HL-60 (cell line): Measurements from ENCODE around the gene NDUFV1.
A peak's percentile ranks its signal among the peaks of the same experiment; 100 is the strongest.

Source experiments
- DNase-seq, 2 experiments: peaks; one replicate each; pipeline ENCODE4 v3.0.0-alpha.2; 2010 to 2020; ENCODE audit warnings: low read depth in 1 of 2, low spot score in 1 of 2
- H3K27ac ChIP-seq: fragments of 250-450 bp; sonication (Bioruptor Pico); replicated peaks from 2 replicates; pipeline ENCODE4 v1.5.1; 2020; ENCODE audit warnings: mild to moderate bottlenecking, moderate library complexity
- H3K27me3 ChIP-seq: fragments of 250-450 bp; sonication (Bioruptor Pico); 2 replicates; pipeline ENCODE4 v1.5.1; 2021; ENCODE audit warnings: mild to moderate bottlenecking, moderate library complexity; ENCODE audit not compliant: insufficient read depth, poor library complexity, severe bottlenecking
- H3K4me3 ChIP-seq: replicated peaks from 2 replicates; pipeline ENCODE4 v1.5.1; 2011; ENCODE audit warnings: mild to moderate bottlenecking, control low read depth, low read length; ENCODE audit not compliant: insufficient read depth
- GABPA ChIP-seq: IDR thresholded peaks from 2 replicates; pipeline ENCODE4 v1.6.1; 2012; ENCODE audit warnings: low read depth
- POLR2AphosphoS5 ChIP-seq: IDR thresholded peaks from 2 replicates; pipeline ENCODE4 v1.6.1; 2012; ENCODE audit warnings: low read depth
- SPI1 ChIP-seq: IDR thresholded peaks from 2 replicates; pipeline ENCODE4 v1.6.1; 2012; ENCODE audit warnings: low read depth, mild to moderate bottlenecking, borderline replicate concordance
- long read RNA-seq: library from polyadenylated mRNA; unstranded; transcript quantifications from one replicate; pipeline ENCODE4 v2.0.0, GENCODE V29; 2020
- TF ChIP-seq, protein P1 (sequence below): IDR thresholded peaks from 2 replicates; pipeline ENCODE4 v1.6.1; 2012; ENCODE audit warnings: low read depth; ENCODE audit not compliant: insufficient replicate concordance
- TF ChIP-seq, protein P2 (sequence below): IDR thresholded peaks from one replicate; pipeline ENCODE4 v1.5.1; 2011; ENCODE audit warnings: low read length, control low read depth, inconsistent platforms; ENCODE audit not compliant: insufficient read depth

Gene NDUFV1
- long read RNA-seq, transcript NDUFV1-201 (10 exons, 1,596 nt) = major isoform, 2,018 of 2,262 reads
- long read RNA-seq, transcript NDUFV1-202 (10 exons, 1,512 nt) = minor isoform, 8 of 2,262 reads
- long read RNA-seq, transcript NDUFV1-216 (10 exons, 1,503 nt) = minor isoform, 31 of 2,262 reads
- long read RNA-seq, partial matches to known transcripts = 42 of 2,262 reads
- long read RNA-seq, other reads (novel, unspliced or antisense) = 163 of 2,262 reads

DNA sequence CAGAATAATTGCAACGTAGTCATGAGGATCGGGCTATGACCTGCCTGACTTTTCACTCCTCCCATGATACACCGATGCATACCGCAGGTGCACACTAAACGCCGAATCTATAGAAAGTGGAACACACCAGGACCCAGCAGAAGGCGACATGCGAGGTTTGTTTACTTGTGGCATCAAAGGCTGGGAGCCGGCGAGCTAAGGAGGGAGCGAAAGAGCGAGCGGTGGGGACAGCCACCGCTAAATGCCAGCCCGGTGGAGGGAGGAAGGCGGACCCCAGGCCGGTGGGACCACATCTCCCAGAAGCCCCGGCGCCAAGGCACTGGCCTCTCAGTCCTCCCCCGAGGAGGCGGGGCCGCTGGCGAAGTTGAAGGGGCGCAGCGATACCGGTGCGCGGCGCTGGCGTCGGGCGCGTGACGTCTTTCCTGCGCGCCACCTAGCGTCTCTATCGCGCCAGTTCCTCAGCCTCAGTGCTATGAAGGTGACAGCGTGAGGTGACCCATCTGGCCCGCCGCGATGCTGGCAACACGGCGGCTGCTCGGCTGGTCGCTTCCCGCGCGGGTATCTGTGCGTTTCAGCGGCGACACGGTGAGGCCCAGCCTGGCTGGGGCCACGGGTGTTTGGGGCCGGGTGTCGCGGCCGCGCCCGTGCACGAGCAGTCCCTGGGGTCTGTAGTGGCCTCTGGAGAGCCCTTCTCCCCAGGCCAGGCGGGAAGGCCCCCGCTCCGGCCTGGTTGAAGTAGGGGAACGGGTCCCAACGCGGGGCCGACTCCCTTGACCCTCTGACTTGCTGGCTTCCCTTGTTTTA, at the start of gene NDUFV1:
NDUFV1 (plus strand) TSS at position 445 of the 804 bp plus-strand sequence; CDS start at position 514, 69 bp downstream.
- peak; percentile 89 to 97 for DNase-seq
- H3K4me3 ChIP-seq = peak within 1 kb of the TSS; percentile 97
- no peaks in the 10 kb centered on the region for H3K27me3 ChIP-seq
- TF ChIP-seq SPI1 (peak; percentile 75; the same call in 1 of the 2 replicates), GABPA (peak; percentile 56; the same call in 1 of the 2 replicates), POLR2AphosphoS5 (peak; percentile 92)
- TF ChIP-seq, protein P1, sequence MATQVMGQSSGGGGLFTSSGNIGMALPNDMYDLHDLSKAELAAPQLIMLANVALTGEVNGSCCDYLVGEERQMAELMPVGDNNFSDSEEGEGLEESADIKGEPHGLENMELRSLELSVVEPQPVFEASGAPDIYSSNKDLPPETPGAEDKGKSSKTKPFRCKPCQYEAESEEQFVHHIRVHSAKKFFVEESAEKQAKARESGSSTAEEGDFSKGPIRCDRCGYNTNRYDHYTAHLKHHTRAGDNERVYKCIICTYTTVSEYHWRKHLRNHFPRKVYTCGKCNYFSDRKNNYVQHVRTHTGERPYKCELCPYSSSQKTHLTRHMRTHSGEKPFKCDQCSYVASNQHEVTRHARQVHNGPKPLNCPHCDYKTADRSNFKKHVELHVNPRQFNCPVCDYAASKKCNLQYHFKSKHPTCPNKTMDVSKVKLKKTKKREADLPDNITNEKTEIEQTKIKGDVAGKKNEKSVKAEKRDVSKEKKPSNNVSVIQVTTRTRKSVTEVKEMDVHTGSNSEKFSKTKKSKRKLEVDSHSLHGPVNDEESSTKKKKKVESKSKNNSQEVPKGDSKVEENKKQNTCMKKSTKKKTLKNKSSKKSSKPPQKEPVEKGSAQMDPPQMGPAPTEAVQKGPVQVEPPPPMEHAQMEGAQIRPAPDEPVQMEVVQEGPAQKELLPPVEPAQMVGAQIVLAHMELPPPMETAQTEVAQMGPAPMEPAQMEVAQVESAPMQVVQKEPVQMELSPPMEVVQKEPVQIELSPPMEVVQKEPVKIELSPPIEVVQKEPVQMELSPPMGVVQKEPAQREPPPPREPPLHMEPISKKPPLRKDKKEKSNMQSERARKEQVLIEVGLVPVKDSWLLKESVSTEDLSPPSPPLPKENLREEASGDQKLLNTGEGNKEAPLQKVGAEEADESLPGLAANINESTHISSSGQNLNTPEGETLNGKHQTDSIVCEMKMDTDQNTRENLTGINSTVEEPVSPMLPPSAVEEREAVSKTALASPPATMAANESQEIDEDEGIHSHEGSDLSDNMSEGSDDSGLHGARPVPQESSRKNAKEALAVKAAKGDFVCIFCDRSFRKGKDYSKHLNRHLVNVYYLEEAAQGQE = peak; percentile 39
- TF ChIP-seq, protein P2, sequence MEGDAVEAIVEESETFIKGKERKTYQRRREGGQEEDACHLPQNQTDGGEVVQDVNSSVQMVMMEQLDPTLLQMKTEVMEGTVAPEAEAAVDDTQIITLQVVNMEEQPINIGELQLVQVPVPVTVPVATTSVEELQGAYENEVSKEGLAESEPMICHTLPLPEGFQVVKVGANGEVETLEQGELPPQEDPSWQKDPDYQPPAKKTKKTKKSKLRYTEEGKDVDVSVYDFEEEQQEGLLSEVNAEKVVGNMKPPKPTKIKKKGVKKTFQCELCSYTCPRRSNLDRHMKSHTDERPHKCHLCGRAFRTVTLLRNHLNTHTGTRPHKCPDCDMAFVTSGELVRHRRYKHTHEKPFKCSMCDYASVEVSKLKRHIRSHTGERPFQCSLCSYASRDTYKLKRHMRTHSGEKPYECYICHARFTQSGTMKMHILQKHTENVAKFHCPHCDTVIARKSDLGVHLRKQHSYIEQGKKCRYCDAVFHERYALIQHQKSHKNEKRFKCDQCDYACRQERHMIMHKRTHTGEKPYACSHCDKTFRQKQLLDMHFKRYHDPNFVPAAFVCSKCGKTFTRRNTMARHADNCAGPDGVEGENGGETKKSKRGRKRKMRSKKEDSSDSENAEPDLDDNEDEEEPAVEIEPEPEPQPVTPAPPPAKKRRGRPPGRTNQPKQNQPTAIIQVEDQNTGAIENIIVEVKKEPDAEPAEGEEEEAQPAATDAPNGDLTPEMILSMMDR = peak; percentile 28
- peak within 1 kb of the TSS; percentile 76 for H3K27ac ChIP-seq

DNA sequence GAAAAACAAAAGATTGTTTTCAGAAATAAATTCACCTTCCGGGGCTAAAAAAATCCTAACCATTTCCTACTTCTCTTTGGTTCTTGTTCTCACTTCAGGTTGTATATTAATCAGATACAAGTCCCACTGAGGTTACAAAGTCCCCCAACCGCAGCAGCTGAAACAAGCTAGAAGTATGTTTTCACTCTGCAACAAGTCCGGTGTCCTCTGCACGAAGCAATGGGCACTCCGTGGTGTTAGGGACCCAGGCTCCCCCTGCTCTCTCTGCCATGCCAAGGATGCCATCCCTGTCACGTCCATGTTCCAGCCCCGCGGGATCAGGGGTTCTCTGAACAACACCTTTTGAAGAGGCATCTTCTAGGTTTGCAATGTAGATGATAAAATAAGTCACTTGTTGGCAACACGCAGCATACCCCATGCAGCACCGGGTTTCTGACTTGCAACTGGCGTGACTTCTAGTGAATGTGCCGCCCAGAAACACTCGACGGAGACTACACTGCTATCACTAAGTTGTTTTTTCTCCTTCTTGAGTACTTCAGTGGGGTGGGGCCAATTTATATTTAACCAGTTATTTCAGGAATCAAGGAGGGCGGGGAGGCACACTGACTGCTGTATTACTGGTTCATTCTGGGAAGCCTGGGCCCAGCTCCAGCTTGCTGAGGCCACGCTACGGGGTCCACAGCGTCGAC, 48.5 kb upstream of the NDUFV1 start:
- H3K4me3 ChIP-seq = no peak overlapping the region
- H3K27me3 ChIP-seq = peaks cover 2% of the 10 kb centered on the region
- H3K27ac ChIP-seq = no peak overlapping the region
- TF ChIP-seq GABPA = no peak
- TF ChIP-seq, protein P1 = no peak
- TF ChIP-seq POLR2AphosphoS5 = no peak
- TF ChIP-seq SPI1 = no peak
- TF ChIP-seq, protein P2 = no peak
- DNase-seq = no peak

DNA sequence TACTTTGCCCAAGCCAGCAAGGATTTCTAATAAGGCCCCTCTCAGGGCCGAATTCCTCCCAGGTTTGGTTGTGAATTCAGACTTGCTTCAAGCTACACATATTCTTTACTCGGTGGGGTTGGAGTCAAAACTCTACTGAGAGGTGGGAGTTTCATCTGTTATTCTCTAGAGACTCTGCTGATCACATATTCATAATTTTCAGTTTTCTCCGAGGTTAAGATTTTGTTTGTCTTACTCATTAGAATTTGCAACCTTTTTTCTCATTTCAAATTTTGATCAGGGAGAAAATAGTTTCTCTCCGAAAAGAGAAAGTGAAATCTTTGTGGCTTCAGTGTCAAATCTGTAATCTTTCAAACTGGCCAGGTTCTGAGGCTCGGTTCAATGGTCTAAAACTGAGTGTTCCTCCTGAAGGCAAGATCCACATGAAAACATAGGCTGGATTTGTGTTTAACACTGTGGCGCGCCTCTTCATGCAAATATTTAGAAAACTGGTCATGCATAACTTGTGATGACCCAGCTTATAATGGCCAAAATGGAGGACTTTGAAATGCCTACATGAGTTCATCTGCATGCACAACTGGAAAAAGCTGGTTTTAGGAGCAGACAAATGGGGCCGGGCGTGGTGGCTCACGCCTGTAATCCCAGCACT, 44.6 kb upstream of the NDUFV1 start:
- no peak for TF ChIP-seq GABPA
- no peak for TF ChIP-seq POLR2AphosphoS5
- TF ChIP-seq, protein P1 = no peak
- no peak for TF ChIP-seq SPI1
- TF ChIP-seq, protein P2 = no peak
- Histone ChIP-seq H3K27ac (no peak overlapping the region), H3K27me3 (peaks cover 3% of the 10 kb centered on the region), H3K4me3 (no peak overlapping the region)
- DNase-seq = no peak
